Stimulated activated CD4-positive, alpha-beta T cell treated with anti-CD3 and anti-CD28 coated beads, TNF-alpha, amount 100 ng/mL, for 24 hours (primary cell): Measurements from ENCODE around the gene CDH23.

Experiments used
- DNase-seq, 3 experiments: peaks; one replicate each; pipeline ENCODE4 v3.0.0-alpha.2; 2020; ENCODE audit warnings: low read depth in 3 of 3

The CDH23 gene

DNA sequence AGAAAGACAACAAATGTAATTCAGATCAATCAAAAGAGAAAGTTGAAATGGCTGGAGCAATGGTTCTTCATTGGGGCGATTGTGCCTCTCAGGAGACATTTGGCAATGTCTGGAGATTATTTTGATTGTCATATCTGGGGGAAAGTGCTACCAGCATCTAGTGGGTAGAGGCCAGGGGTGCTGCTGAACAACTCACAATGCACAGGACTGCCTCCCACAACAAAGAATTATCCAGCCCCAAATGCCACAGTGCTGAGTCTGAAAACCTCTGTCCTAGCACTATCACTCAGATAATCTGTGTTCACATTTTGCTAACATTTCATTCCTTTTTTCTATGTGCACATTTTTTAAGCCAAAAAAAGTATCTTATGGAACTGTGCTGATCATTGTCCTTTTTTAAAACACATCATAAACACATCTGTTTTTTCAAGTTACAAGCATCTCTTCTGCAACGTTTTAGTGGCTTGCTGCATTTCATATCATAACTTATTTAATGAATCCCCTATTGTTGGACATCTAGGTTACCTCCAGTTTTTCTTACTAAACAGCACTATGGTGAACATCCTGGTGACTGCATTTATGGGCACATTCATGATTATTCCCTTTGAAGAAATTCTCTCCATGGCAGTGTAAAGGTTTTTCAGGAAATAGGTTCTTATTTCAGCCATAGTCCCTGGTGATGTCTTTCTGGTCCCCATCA, 208.7 kb downstream of the CDH23 start:
- no peak for DNase-seq

DNA sequence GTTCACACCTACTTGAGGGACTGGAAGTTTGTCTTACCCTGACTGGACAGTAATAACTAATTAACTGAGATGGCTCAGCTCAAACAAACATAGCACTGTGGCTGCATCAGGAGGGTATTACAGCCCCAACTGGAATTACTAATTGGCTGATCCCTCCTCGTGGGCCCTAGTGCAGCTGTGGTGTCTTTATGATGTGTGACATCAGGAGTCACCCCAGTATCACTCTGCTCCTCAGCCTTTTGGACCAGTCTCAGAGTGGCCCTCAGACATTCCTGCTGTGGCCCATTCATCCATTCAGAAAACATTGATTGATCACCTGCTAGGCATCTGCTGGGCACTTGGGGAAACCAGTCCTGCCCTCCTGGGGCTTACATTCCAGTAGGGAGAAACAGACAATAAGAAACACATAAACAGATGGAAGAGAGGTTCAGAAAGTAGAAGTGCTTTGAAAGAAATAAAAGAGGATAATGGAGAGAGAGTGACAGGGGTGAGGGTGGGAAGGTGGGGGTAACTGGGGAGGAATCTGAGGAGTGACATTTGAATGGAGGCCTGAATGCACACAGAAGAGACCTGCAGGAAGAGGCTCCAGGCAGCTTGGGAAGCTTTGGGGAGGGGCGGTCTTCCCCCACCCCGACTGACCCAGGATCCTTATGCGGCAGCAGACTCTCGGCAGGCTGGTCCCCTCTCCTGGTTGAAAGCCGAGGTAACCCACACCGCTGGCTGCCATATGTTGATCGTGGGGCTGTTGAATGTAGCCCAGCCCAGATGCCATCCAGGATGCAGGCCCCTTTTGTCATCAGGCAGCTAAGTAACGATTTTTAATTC, 209.7 kb downstream of the CDH23 start:
- DNase-seq, result no peak

- DNase-seq, result no peak
These were observed 210.3 kb downstream of the CDH23 start for GRCh38 chr10:71607082-71607443.

DNA sequence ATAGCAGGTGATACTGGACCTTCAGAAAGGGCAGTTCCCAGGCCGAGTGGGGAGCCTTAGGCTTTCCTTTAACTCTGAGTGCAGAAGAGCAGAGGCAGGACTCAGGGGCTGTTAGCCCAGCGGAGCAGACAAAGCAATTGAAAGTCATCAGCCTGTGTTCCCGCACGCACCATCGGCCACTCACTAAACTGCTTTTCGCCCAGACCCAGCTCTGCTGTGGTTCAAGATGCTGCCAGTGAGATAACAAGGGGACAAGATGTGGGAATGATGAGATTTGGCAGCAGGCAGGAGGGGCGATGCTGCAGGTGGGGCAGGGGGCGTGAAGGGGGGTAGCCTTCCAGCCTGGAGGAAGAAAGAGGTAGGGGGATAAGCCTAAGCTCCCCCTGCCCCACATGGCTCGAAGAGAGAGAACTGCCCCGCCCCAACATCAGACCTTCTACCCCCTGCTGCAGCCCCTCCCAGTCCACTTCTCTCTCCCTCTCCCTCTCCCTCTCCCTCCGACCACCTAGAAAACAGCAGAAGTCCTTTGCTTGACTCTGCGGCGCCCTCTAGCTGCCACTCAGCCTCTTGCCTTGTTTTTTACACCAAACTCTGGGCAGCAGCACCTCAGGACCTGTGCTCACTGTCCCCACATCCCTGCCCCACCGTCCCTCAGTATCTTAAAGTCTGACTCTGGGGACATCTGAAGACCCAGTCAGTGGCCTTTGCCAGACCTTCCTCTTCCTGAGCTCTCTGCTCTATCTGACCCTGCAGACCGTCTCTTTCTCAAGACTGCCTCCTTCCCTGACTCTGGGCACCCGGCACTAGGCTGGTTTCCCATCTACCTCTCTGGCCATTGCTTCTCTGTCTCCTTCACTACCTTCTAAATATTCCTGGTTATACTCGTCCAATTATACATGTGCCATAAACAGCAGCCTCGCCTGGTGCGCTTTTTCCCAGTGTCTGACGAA, 212.4 kb downstream of the CDH23 start:
- DNase-seq, result peak; percentile 26 to 70 (median 48)

GRCh38 chr10:71610651-71611050, 213.9 kb downstream of the CDH23 start:
- DNase-seq, result no peak

- no peak for DNase-seq
These were observed 214.4 kb downstream of the CDH23 start for GRCh38 chr10:71611131-71611530.

- no peak for DNase-seq
These were observed 215.1 kb downstream of the CDH23 start for GRCh38 chr10:71611709-71612422.

GRCh38 chr10:71613261-71613777, 216.6 kb downstream of the CDH23 start:
- DNase-seq, result no peak

DNA sequence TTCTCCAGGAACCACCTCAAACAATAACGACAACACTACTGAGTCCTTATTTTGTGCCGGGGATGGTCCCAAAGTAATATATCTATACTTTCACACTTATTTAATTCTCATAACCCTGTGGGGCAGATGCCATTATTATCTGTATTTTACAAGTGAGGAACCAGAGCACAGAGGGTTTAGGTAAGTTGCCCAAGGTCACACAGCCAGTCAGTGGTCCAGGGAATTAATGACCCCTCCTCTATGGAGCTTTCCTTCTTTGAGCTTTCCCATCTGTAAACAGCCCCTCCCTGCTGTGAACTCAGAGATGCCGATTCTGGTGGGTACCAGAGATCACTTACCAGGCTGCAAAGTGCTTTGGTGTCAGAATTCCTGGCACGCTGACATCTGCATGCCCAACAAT, 217.2 kb downstream of the CDH23 start:
- no peak for DNase-seq

DNA sequence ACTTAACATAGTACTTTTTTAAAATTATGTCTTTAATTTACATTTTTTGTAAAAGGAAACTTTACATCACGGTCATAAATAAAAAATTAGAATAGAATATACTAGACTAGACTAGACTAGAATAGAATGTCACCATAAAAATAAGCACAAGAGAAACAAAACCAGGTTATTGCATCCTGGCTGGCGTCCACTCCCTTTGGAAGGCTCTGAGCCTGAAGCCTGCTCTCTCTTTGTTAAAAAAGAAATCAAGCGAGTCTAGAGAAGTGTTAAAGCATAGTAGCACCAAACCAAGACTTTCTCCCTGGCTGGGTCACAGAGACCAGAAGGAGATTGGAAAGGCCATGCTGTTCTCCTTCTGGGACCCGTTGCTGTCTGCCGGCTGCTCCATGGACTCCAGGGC, 218.2 kb downstream of the CDH23 start:
- no peak for DNase-seq

DNA sequence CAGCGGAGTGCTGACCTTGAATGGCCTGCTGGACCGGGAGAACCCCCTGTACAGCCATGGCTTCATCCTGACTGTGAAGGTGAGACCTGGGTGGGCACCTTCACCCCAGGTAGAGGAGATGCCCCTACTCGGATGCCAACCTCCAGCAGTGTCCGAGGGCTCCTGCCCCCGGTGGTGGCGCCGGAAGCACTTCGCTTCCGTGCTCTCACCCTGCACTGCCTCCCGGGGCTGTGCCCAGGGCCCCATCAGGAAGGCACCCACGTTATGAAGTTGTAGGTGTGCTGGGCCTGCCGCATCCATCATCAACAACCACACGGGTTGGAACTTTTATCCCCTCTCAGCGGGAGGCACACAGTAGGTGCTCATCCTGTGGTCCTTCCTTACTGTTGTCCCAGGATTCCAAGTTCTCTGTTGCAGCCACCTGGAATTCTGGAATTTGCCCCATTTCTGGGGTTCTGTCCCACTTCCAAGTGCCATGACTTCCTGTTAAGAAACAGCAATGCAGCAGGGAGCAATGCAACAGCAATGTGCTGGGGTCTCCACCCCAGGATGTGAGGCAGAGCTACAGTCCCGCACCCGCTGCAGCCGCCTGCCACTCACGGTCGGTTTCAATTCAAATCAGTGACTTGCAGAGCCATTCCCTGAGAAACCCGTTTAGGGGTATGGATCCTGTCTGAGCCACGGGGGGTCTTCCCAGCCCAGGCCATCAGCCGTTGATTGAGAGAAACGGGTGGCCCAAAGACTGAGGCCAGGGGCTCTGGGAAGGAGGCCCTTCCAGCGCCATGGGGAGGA, 219.0 kb downstream of the CDH23 start:
- DNase-seq, result no peak

GRCh38 chr10:71616817-71617654, 220.3 kb downstream of the CDH23 start:
- DNase-seq, result no peak

DNA sequence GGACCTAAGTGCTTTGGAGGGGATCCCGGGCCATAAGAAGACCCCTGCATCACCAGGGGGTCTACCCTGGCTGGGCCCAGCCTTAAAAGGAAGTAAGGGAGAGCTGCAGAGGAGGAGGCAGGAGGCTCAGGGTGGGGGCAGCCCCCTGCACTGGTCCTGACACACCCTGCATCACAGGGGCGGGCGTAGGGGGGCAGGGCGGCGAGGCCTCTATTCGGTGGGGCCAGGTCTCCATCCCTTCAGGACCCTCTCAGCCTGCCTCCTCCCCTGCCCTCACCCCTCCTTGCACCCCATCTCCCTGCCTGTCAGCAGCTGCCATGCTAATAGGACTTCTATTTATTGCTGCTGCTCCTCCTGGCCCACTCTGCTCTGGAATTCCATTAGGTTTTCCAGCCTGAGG, 221.5 kb downstream of the CDH23 start:
- no peak for DNase-seq

DNA sequence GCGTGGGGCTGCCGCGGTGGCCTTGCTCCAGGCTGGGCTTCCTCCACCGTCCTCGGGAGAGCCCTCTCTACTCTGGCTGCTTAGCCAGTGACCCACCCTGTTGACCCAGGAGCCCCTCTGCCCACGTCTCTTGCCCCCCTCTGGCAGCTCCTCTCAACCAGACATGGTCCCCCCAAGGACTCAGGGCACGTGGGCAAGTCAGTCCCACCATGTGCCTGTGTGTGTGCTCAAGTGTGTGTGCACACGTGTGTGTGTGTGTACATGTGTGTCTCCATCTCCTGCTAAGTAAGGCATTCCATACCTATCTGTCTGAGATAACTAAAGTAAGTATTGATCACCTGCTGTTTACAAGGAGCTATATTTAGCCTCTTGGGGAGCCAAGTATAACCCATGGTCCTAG, 221.9 kb downstream of the CDH23 start:
- DNase-seq, result no peak

GRCh38 chr10:71620642-71621041, 223.9 kb downstream of the CDH23 start:
- no peak for DNase-seq

GRCh38 chr10:71621231-71622153, 224.8 kb downstream of the CDH23 start:
- no peak for DNase-seq

DNA sequence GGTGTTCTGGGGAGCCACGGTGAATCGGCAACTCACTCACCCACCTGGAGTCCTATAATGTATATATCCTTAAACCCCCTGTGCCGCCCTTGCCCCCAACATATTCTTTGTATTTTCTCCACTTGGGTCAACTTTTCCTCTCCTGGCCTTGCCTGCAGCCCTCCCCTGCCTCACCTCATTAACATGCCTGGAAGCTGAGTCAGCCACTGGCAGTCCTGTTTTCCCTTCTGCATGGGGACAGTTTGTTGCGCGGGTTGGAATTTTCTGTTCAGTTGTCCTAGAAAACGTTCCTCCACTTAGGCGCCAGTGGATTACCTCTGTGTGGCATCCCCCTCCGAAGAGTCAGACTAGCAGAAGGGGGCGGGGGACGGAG, 225.4 kb downstream of the CDH23 start:
- DNase-seq, result no peak

- DNase-seq, result no peak
These were observed 225.9 kb downstream of the CDH23 start for GRCh38 chr10:71622616-71623015.
